ENCODE results near the gene ENPP5. TPM values are rescaled to one million over a fixed set of nuclear protein-coding genes. Genes with fewer than 3 reads are reported as not detected.

ENPP5 gene, protein sequence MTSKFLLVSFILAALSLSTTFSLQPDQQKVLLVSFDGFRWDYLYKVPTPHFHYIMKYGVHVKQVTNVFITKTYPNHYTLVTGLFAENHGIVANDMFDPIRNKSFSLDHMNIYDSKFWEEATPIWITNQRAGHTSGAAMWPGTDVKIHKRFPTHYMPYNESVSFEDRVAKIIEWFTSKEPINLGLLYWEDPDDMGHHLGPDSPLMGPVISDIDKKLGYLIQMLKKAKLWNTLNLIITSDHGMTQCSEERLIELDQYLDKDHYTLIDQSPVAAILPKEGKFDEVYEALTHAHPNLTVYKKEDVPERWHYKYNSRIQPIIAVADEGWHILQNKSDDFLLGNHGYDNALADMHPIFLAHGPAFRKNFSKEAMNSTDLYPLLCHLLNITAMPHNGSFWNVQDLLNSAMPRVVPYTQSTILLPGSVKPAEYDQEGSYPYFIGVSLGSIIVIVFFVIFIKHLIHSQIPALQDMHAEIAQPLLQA
- total RNA-seq (2014; rRNA removed; shearing (Covaris generic)) = 0.50 and 0.59 TPM in 2 replicates
- total RNA-seq (2022) = 1.6 and 2.4 TPM in 2 replicates
- percentile 35 among the genes with signal in this experiment for Bru-seq, nascent RNA
- percentile 31 among the genes with signal in this experiment for BruChase-seq, experiment 1, labeled RNA remaining after a 6-hour chase
- percentile 33 among the genes with signal in this experiment for BruChase-seq, experiment 2, labeled RNA remaining after a 2-hour chase
- long read RNA-seq, partial matches to known transcripts = 1 of 2 reads
- long read RNA-seq, other reads (novel, unspliced or antisense) = 1 of 2 reads

DNA sequence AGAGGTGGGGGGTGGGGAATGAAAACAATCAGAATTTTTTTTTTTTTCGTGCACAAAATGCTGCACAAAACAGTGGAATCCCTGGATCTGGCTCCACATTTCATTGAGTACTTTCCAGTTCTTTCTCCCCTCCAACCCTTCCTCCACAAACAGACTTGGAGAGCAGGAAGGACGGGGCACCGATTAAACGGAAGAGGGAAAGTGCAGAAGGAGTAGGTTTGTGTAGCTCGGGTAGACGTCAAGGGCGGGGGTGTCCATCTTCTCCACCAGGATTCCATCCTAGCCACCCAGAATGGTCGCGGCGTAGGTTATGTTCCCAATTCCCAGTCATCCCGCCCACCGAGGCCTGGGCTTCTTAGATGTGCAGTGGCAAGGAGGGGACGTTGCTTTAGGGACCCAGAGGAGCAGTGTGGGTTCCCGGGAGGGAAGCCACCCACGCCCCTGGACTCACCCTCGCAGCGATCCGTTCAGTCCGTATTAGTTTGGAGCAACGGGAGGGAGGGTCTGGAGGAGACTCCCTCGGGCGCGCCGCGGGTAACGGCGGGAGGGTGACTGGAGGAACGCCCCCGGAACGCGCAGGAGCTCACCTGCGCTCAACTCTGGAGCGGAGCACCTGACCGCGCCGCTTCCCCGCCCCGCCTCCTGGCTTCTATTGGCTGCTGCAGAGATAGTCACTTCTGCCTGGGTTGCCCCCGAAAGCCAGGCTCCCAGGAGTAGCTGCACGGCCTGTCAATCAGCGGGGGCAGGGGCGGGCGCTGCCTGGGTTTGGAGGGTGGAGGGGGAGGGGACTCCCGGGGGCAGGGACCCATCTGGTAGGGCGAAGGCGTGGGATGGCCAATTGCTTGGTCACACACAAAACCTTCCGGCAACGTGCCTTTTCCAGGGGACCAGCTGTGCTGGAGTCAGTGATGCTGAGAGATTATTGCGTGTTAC is at the start of gene ENPP5:
TSS of gene ENPP5 (minus strand) at position 624 of the 933 bp plus-strand sequence. CDS start 2,718 bp downstream, outside the sequence.
- H3K4me3 ChIP-seq (ENCODE audit: low read depth, low read length, poor library complexity, severe bottlenecking) = peak within 1 kb of the TSS; percentile 69
- no peaks in the 10 kb centered on the region for H3K36me3 ChIP-seq (ENCODE audit: insufficient read depth, low read length)
- no peak within 1 kb of the TSS for H3K27ac ChIP-seq (ENCODE audit: low read depth, low read length, poor library complexity, severe bottlenecking)
- H3K9me2 ChIP-seq (ENCODE audit: insufficient read depth, low read length) = no peaks in the 10 kb centered on the region
- H4K20me1 ChIP-seq (ENCODE audit: insufficient read depth, low read length) = no peaks in the 10 kb centered on the region
- DNase-seq (ENCODE audit: low spot score) = peak; percentile 79
- H2AFZ ChIP-seq (ENCODE audit: low read length) = peak within 1 kb of the TSS; percentile 69
- POLR2A ChIA-PET = interaction anchor here (0.7 to 1.7 kb wide), 4 partner anchors 24 to 1409 kb away, joined by 3 to 4 read pairs (median 3); partner anchors contain the start of gene ENPP4
- no TSS peak for BruUV-seq (replicated peaks)
- CTCF ChIA-PET (ENCODE audit: unreplicated experiment) = interaction anchor here (0.8 kb wide), 1 partner anchor 566 kb away, joined by 3 read pairs; no protein-coding TSS in a partner anchor
- TF ChIP-seq EZH2phosphoT487 (IDR thresholded peaks at IDR 0.05; ENCODE audit: borderline replicate concordance, low read depth, low read length) = no peak
- TF ChIP-seq, protein P1, sequence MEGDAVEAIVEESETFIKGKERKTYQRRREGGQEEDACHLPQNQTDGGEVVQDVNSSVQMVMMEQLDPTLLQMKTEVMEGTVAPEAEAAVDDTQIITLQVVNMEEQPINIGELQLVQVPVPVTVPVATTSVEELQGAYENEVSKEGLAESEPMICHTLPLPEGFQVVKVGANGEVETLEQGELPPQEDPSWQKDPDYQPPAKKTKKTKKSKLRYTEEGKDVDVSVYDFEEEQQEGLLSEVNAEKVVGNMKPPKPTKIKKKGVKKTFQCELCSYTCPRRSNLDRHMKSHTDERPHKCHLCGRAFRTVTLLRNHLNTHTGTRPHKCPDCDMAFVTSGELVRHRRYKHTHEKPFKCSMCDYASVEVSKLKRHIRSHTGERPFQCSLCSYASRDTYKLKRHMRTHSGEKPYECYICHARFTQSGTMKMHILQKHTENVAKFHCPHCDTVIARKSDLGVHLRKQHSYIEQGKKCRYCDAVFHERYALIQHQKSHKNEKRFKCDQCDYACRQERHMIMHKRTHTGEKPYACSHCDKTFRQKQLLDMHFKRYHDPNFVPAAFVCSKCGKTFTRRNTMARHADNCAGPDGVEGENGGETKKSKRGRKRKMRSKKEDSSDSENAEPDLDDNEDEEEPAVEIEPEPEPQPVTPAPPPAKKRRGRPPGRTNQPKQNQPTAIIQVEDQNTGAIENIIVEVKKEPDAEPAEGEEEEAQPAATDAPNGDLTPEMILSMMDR (conservative IDR thresholded peaks at IDR 0.05; ENCODE audit: low read length) = no peak
- intact Hi-C loops (cut with micrococcal nuclease; ENCODE audit: unreplicated experiment) = no loop called here
- no peaks in the 10 kb centered on the region for H3K79me2 ChIP-seq (ENCODE audit: insufficient read depth, low read depth, low read length)
- no peaks in the 10 kb centered on the region for H3K9me3 ChIP-seq (ENCODE audit: low read length)
- peaks cover under 1% of the 10 kb centered on the region for H3K4me1 ChIP-seq (ENCODE audit: insufficient read depth, low read length, poor library complexity, severe bottlenecking)
- H3K4me2 ChIP-seq (ENCODE audit: low read length) = peak within 1 kb of the TSS; percentile 72

DNA sequence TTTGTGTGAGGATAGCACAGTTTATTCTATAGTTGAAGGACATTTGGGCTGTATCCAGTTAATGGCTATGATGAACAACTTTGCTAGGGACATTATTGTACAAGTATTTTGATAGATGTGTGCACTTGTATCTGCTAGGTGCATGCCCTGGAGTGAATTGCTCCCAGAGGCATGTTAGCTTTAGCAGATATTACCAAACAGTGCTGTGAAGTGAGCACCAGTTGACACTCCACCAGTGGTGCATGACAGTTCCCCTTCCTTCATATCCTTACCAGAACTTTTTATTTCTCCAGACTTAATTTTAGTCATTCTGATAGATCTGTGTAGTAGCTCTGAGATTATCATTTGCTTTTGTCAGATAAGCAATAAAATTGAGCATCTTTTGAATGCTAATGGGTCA is 48.9 kb upstream of the ENPP5 start:
- peak; percentile 13 for DNase-seq (ENCODE audit: low spot score)
- BruUV-seq (replicated peaks) = no TSS peak
- H3K27ac ChIP-seq (ENCODE audit: low read depth, low read length, poor library complexity, severe bottlenecking) = no peak overlapping the region
- H3K4me3 ChIP-seq (ENCODE audit: low read depth, low read length, poor library complexity, severe bottlenecking) = no peak overlapping the region
- TF ChIP-seq, protein P1 (conservative IDR thresholded peaks at IDR 0.05; ENCODE audit: low read length) = no peak
- no peak for TF ChIP-seq EZH2phosphoT487 (IDR thresholded peaks at IDR 0.05; ENCODE audit: borderline replicate concordance, low read depth, low read length)
- H3K9me2 ChIP-seq (ENCODE audit: insufficient read depth, low read length) = no peaks in the 10 kb centered on the region
- CTCF ChIA-PET (ENCODE audit: unreplicated experiment) = interaction anchor here (0.6 kb wide), 1 partner anchor 129 kb away, joined by 3 read pairs; no protein-coding TSS in a partner anchor
- no peaks in the 10 kb centered on the region for H3K36me3 ChIP-seq (ENCODE audit: insufficient read depth, low read length)
- H2AFZ ChIP-seq (ENCODE audit: low read length) = peak overlapping the region; percentile 81; the same call in 1 of the 2 replicates
- peaks cover 17% of the 10 kb centered on the region for H3K4me1 ChIP-seq (ENCODE audit: insufficient read depth, low read length, poor library complexity, severe bottlenecking)
- H3K79me2 ChIP-seq (ENCODE audit: insufficient read depth, low read depth, low read length) = no peaks in the 10 kb centered on the region
- no peaks in the 10 kb centered on the region for H3K9me3 ChIP-seq (ENCODE audit: low read length)
- POLR2A ChIA-PET = interaction anchor here (0.6 to 1.2 kb wide), 3 partner anchors 11 to 377 kb away, joined by 3 to 5 read pairs (median 4); no protein-coding TSS in a partner anchor
- no peaks in the 10 kb centered on the region for H4K20me1 ChIP-seq (ENCODE audit: insufficient read depth, low read length)
- intact Hi-C loops (cut with micrococcal nuclease; ENCODE audit: unreplicated experiment) = loop anchor here (2.0 kb wide), 2 partner anchors 271 to 561 kb away; partner anchors contain the start of gene RCAN2
- H3K4me2 ChIP-seq (ENCODE audit: low read length) = peak overlapping the region; percentile 44
